ENCODE data around the gene GABBR2. TPM values are rescaled to one million over a fixed set of nuclear protein-coding genes. Genes with fewer than 3 reads are reported as not detected.

Gene GABBR2
- total RNA-seq, 1 donor from 2014 or later: 6.4 TPM

DNA sequence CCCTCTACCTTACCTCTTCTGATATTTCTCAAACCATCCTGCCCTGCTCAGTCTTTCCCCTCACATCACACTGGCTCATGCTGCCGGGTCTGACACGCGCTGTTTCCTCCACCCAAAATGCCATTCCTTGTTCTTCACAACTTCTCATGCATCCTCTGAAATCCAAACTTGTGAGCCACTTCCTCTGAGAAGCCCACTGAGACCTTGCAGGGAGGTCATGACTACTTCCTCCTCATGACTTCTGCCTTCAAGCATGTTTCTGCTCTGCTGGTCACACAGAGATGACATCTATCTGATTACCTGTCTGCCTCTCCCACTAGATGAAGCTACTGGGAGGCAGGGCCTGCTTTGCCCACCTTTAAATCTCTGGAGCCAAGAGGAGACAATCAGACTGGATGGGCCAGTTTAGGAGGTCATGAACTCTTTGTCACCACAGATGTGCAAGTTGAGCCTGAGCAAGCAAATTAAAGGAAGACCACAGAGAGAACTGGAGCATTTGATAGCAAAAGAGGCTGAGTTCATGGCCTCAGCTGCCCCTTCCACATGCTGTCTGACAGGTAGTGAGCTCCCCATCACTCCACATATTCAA, 333.5 kb downstream of the GABBR2 start:
- Mint-ChIP-seq H3K4me1 (ENCODE audit: unreplicated experiment) (peaks cover 15% of the 10 kb centered on the region), H3K27ac (peak overlapping the region; percentile 62), H3K4me3 (no peak overlapping the region), H3K9me3 (no peaks in the 10 kb centered on the region), H3K36me3 (no peaks in the 10 kb centered on the region), H3K27me3 (no peaks in the 10 kb centered on the region)
- no peak for DNase-seq (ENCODE audit: extremely low spot score, unreplicated experiment)
- TF ChIP-seq, protein P1, sequence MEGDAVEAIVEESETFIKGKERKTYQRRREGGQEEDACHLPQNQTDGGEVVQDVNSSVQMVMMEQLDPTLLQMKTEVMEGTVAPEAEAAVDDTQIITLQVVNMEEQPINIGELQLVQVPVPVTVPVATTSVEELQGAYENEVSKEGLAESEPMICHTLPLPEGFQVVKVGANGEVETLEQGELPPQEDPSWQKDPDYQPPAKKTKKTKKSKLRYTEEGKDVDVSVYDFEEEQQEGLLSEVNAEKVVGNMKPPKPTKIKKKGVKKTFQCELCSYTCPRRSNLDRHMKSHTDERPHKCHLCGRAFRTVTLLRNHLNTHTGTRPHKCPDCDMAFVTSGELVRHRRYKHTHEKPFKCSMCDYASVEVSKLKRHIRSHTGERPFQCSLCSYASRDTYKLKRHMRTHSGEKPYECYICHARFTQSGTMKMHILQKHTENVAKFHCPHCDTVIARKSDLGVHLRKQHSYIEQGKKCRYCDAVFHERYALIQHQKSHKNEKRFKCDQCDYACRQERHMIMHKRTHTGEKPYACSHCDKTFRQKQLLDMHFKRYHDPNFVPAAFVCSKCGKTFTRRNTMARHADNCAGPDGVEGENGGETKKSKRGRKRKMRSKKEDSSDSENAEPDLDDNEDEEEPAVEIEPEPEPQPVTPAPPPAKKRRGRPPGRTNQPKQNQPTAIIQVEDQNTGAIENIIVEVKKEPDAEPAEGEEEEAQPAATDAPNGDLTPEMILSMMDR (conservative IDR thresholded peaks at IDR 0.05): no peak

DNA sequence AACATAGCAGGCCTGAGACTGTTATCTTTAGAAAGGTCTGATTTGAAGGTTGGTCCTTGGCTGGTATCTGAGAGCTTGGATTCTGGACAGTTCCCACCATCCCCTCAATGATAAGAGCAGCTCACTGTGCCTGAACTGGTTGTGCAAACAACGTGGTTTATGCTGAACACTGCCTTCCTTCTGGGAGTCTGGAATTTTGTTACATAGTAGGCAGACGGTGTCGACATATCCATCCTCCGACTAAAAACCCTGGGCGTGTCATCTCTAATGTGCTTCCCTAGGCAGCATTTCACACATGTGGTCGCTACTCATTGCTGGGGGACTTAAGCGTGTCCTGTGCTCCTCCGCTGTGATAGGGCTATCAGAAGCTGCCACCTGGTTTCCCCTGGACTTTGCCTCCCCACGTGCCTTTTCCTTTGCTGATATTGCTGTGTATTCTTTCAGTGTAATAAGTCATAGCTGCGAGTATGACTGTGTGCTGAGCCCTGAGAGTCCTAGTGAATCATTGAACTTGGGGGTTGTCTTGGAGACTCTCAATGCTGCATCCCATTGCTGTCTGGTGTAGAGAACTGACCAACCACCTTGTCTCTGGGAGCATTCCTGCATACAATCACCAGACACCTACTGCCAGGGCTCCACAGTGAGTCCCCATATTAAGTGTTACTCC, 334.2 kb downstream of the GABBR2 start:
- Mint-ChIP-seq H3K27ac (peak overlapping the region; percentile 62), H3K27me3 (peaks cover under 1% of the 10 kb centered on the region), H3K4me3 (no peak overlapping the region), H3K36me3 (no peaks in the 10 kb centered on the region), H3K9me3 (no peaks in the 10 kb centered on the region), H3K4me1 (ENCODE audit: unreplicated experiment) (peaks cover 11% of the 10 kb centered on the region)
- TF ChIP-seq, protein P1 (conservative IDR thresholded peaks at IDR 0.05): no peak
- peak; percentile 49 for DNase-seq (ENCODE audit: extremely low spot score, unreplicated experiment)

DNA sequence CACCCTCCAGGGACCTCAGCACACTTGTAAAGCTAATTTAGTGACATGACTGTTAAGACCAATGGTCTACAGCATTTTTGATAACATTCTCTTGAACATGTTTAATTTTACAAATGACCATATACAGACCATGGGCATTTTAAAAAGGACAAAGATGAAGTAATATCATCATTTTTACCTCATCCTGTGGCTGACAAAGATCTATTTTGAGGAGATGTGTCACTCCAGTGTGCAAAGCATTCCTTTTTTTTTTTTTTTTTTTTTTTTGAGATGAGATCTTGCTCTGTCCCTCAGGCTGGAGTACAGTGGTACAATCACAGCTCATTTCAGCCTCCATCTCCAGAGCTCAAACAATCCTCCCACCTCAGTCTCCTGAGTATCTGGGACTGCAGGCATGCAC, 335.1 kb downstream of the GABBR2 start:
- Mint-ChIP-seq H3K4me1 (ENCODE audit: unreplicated experiment) (peaks cover 11% of the 10 kb centered on the region), H3K4me3 (no peak overlapping the region), H3K27me3 (peaks cover 3% of the 10 kb centered on the region), H3K36me3 (no peaks in the 10 kb centered on the region), H3K27ac (no peak overlapping the region), H3K9me3 (no peaks in the 10 kb centered on the region)
- TF ChIP-seq, protein P1 (conservative IDR thresholded peaks at IDR 0.05): no peak
- DNase-seq (ENCODE audit: extremely low spot score, unreplicated experiment): no peak

DNA sequence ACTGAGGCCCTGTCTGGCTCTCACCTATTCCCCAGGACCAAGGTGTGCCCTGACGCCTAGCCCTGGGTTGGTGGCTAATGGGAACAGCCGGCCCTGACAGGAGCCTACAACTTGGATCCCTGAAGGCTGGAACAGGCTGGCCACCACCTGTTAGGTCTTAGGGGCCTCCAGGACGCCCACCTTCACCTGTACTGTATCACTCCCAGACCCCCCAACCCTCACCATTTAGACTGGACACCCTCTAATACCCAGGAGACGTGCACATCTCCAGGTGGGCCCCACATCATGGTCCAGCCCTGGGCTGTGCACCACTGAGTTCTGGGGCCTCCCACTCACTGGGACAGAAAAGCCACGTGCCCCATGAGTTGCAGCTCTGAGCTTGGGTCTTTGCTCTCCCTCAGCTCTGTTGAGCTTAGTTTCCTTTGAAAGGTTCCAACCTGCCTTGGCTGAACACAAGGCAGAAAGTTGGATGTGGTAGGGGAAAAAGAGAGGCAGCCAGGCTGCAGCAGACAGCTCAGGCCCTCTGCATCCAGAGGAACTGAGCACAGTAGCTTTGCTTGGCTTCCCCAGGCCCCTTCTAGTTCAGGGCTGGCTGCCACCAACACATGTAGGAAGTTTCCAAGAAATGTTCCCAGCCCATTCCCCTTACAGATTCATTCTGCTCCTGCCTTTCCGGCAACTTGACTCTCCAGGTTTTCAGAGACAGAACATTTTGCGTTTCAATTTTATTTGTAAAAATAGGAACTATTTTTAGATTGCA, 336.5 kb downstream of the GABBR2 start:
- Mint-ChIP-seq H3K4me1 (ENCODE audit: unreplicated experiment) (peaks cover 11% of the 10 kb centered on the region), H3K27ac (no peak overlapping the region), H3K4me3 (no peak overlapping the region), H3K9me3 (no peaks in the 10 kb centered on the region), H3K36me3 (no peaks in the 10 kb centered on the region), H3K27me3 (peaks cover 4% of the 10 kb centered on the region)
- TF ChIP-seq, protein P1 (conservative IDR thresholded peaks at IDR 0.05): no peak
- peak; percentile 57 for DNase-seq (ENCODE audit: extremely low spot score, unreplicated experiment)

DNA sequence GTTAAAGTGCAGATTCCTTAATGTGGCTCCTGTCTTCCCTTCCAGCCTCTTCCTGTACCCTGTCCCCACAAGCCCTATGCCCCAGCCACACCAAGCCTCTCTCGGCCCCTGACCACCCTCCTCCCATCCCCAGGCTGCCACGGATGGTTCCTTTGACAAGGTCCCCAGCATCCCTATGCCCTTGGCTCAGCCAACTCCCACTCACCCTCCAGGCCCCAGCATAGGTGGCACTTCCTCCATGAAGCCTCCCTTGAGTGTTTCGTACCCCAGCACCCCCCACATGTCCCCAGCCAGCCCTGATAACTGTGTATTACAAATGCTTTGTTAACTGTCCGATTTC, 337.8 kb downstream of the GABBR2 start:
- no peak for DNase-seq (ENCODE audit: extremely low spot score, unreplicated experiment)
- Mint-ChIP-seq H3K4me3 (no peak overlapping the region), H3K4me1 (ENCODE audit: unreplicated experiment) (peaks cover 11% of the 10 kb centered on the region)

More for the DNA sequence above, 337.8 kb downstream of the GABBR2 start:
- H3K9me3 Mint-ChIP-seq: no peaks in the 10 kb centered on the region
- H3K36me3 Mint-ChIP-seq: no peaks in the 10 kb centered on the region
- no peak overlapping the region for H3K27ac Mint-ChIP-seq
- H3K27me3 Mint-ChIP-seq: peaks cover 6% of the 10 kb centered on the region
- TF ChIP-seq, protein P1 (conservative IDR thresholded peaks at IDR 0.05): no peak

Measured in type B pancreatic cell (in vitro differentiated cells).